Measurements from ENCODE around the gene TEX52. TPM values are rescaled to one million over a fixed set of nuclear protein-coding genes. Genes with fewer than 3 reads are reported as not detected.

The TEX52 gene
- total and polyA plus RNA-seq, 2 experiments from 2014 or later, result not detected

DNA sequence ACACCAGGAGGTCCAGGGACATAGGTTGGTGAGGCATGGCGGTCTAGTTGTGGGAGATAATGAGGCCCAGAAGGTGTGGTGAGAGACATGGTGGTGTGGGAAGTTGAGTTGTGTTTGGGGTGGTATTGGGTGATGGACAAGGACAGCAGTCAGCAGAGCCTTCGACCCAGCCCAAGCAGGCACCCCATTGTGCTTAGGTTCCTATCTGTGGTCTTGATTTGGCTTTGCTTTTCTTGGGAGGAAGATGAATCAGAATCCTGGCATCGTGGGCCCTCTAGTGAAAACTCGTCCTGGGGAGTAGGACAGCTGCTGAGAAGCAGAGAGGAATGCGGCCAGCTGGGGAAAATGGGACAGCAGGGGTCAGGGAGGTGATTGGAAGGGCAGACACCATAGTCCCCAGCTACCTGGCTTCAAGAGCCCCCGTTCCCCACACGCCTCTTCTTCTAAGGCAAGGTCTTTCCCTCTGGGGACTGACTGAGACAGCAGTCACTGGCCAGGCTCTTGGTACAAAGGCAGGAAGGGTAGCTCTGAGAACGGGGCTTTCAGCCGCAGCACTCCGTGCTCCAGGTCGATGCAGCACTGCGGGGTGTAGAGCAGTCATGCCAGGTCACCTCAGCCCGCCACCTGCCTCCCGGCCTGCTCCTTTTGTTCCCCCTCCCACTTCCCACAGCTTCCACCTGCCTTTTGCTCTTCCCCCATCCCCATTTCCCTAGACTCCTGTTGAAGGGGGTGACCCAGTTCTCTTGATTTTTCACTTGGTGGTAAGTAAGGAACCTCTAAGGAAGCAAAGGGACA, 29.9 kb downstream of the TEX52 start (continued):
- TF ChIP-seq, protein P1, sequence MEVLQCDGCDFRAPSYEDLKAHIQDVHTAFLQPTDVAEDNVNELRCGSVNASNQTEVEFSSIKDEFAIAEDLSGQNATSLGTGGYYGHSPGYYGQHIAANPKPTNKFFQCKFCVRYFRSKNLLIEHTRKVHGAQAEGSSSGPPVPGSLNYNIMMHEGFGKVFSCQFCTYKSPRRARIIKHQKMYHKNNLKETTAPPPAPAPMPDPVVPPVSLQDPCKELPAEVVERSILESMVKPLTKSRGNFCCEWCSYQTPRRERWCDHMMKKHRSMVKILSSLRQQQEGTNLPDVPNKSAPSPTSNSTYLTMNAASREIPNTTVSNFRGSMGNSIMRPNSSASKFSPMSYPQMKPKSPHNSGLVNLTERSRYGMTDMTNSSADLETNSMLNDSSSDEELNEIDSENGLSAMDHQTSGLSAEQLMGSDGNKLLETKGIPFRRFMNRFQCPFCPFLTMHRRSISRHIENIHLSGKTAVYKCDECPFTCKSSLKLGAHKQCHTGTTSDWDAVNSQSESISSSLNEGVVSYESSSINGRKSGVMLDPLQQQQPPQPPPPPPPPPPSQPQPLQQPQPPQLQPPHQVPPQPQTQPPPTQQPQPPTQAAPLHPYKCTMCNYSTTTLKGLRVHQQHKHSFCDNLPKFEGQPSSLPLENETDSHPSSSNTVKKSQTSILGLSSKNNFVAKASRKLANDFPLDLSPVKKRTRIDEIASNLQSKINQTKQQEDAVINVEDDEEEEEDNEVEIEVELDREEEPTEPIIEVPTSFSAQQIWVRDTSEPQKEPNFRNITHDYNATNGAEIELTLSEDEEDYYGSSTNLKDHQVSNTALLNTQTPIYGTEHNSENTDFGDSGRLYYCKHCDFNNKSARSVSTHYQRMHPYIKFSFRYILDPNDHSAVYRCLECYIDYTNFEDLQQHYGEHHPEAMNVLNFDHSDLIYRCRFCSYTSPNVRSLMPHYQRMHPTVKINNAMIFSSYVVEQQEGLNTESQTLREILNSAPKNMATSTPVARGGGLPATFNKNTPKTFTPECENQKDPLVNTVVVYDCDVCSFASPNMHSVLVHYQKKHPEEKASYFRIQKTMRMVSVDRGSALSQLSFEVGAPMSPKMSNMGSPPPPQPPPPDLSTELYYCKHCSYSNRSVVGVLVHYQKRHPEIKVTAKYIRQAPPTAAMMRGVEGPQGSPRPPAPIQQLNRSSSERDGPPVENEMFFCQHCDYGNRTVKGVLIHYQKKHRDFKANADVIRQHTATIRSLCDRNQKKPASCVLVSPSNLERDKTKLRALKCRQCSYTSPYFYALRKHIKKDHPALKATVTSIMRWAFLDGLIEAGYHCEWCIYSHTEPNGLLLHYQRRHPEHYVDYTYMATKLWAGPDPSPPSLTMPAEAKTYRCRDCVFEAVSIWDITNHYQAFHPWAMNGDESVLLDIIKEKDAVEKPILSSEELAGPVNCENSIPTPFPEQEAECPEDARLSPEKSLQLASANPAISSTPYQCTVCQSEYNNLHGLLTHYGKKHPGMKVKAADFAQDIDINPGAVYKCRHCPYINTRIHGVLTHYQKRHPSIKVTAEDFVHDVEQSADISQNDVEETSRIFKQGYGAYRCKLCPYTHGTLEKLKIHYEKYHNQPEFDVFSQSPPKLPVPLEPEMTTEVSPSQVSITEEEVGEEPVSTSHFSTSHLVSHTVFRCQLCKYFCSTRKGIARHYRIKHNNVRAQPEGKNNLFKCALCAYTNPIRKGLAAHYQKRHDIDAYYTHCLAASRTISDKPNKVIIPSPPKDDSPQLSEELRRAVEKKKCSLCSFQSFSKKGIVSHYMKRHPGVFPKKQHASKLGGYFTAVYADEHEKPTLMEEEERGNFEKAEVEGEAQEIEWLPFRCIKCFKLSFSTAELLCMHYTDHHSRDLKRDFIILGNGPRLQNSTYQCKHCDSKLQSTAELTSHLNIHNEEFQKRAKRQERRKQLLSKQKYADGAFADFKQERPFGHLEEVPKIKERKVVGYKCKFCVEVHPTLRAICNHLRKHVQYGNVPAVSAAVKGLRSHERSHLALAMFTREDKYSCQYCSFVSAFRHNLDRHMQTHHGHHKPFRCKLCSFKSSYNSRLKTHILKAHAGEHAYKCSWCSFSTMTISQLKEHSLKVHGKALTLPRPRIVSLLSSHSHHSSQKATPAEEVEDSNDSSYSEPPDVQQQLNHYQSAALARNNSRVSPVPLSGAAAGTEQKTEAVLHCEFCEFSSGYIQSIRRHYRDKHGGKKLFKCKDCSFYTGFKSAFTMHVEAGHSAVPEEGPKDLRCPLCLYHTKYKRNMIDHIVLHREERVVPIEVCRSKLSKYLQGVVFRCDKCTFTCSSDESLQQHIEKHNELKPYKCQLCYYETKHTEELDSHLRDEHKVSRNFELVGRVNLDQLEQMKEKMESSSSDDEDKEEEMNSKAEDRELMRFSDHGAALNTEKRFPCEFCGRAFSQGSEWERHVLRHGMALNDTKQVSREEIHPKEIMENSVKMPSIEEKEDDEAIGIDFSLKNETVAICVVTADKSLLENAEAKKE (CRISPR knock-in tag; IDR thresholded peaks at IDR 0.05), result no peak
- TF ChIP-seq POLR2AphosphoS5 (IDR thresholded peaks at IDR 0.05; ENCODE audit: low read depth), result no peak
- TF ChIP-seq CREB1 (CRISPR knock-in tag; IDR thresholded peaks at IDR 0.05; ENCODE audit: low read depth), result no peak

DNA sequence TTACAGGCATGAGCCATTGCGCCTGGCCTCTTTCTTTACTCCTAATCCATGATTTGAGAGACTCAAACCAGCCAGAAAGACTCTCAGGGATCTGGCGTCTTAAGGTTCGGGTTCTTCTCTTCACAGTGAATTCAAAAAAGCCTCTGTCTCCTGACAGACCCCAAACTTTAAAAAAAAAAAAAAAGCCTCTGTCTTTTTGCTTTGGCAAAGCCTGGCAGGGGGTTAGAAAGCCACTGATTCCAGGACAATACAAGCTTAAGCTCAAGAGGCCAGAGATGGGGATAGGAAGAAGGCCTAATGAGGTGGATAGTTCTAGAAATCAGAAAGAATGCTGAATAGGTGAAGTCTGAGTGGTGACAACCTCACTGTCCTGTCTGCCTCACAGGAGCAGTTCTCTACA, 30.8 kb downstream of the TEX52 start:
- Histone ChIP-seq H2AFZ (no peak overlapping the region), H4K20me1 (replicated peaks; ENCODE audit: insufficient read depth) (peaks cover 4% of the 10 kb centered on the region; the same call in 1 of the 2 replicates), H3K79me2 (replicated peaks; ENCODE audit: insufficient read depth) (no peaks in the 10 kb centered on the region), H3K4me1 (ENCODE audit: insufficient read depth) (peaks cover 9% of the 10 kb centered on the region), H3K36me3 (ENCODE audit: insufficient read depth) (peaks cover 29% of the 10 kb centered on the region), H3K4me3 (no peak overlapping the region), H3F3A (replicated peaks; ENCODE audit: low read depth) (peaks cover 5% of the 10 kb centered on the region; the same call in 1 of the 2 replicates), H3K4me2 (no peak overlapping the region), H3K9me2 (ENCODE audit: insufficient read depth) (no peaks in the 10 kb centered on the region), H3K27me3 (ENCODE audit: insufficient read depth) (no peaks in the 10 kb centered on the region), H3K27ac (ENCODE audit: low read depth) (no peak overlapping the region)
- peaks cover 5% of the 10 kb centered on the region for H3K27me3 Mint-ChIP-seq (ENCODE audit: insufficient read depth, low read depth, poor library complexity)
- H3K27ac Mint-ChIP-seq, result no peak overlapping the region
- peaks cover 65% of the 10 kb centered on the region for H3K36me3 Mint-ChIP-seq (ENCODE audit: low read depth)
- DNase-seq (ENCODE audit: low spot score) (no peak), ATAC-seq (peak; percentile 15; the same call in 1 of the 3 replicates)
- H3K9me3 Mint-ChIP-seq, result no peaks in the 10 kb centered on the region
- H3K4me1 Mint-ChIP-seq, result peaks cover 33% of the 10 kb centered on the region
- no peak overlapping the region for H3K4me3 Mint-ChIP-seq
- no peak for TF ChIP-seq CREB1 (CRISPR knock-in tag; IDR thresholded peaks at IDR 0.05; ENCODE audit: low read depth)
- no peak for TF ChIP-seq ZNF114 (CRISPR knock-in tag; IDR thresholded peaks at IDR 0.05)
- TF ChIP-seq, protein P1 (CRISPR knock-in tag; IDR thresholded peaks at IDR 0.05), result no peak
- TF ChIP-seq STAT1 (IDR thresholded peaks at IDR 0.05; ENCODE audit: unreplicated experiment), result no peak
- no peak for TF ChIP-seq ZNF331 (CRISPR knock-in tag; IDR thresholded peaks at IDR 0.05; ENCODE audit: low read depth)
- TF ChIP-seq EZH2 (IDR thresholded peaks at IDR 0.05; ENCODE audit: low read depth, unreplicated experiment), result no peak

All from GM23338 (cell line).